COLO668 (cell line): ENCODE data around the gene ABHD16B.

Source experiments
- DNase-seq: peaks from one replicate; lab custom pipeline; 2025; ENCODE audit not compliant: unreplicated experiment; lab: John Stamatoyannopoulos, UW

ABHD16B gene

GRCh38 chr20:63861365-63861934, at the start of gene ABHD16B:
TSS of gene ABHD16B (plus strand) at chr20:63861498. CDS start at chr20:63861541, 43 bp downstream.
- DNase-seq = no peak

- DNase-seq = no peak
These were observed 46.2 kb upstream of the ABHD16B start for GRCh38 chr20:63814891-63815614.

- DNase-seq = no peak
These were observed 45.6 kb upstream of the ABHD16B start for GRCh38 chr20:63815615-63816253.

- DNase-seq = no peak
These were observed 41.9 kb upstream of the ABHD16B start for GRCh38 chr20:63819224-63819921.

GRCh38 chr20:63821811-63822210, 39.5 kb upstream of the ABHD16B start:
- no peak for DNase-seq

- no peak for DNase-seq
These were observed 39.0 kb upstream of the ABHD16B start for GRCh38 chr20:63822276-63822696.

GRCh38 chr20:63823691-63824311, 37.5 kb upstream of the ABHD16B start:
- no peak for DNase-seq

GRCh38 chr20:63825331-63826118, 35.8 kb upstream of the ABHD16B start:
- DNase-seq = no peak

GRCh38 chr20:63826753-63827152, 34.5 kb upstream of the ABHD16B start:
- no peak for DNase-seq

GRCh38 chr20:63828124-63828523, 33.2 kb upstream of the ABHD16B start:
- DNase-seq = no peak

- DNase-seq = no peak
These were observed 32.8 kb upstream of the ABHD16B start for GRCh38 chr20:63828545-63828944.

- DNase-seq = no peak
These were observed 32.3 kb upstream of the ABHD16B start for GRCh38 chr20:63828951-63829350.

- DNase-seq = no peak
These were observed 31.7 kb upstream of the ABHD16B start for GRCh38 chr20:63829603-63829944.

GRCh38 chr20:63829945-63830835, 31.1 kb upstream of the ABHD16B start:
- no peak for DNase-seq

GRCh38 chr20:63830841-63831588, 30.3 kb upstream of the ABHD16B start, which contains the start of gene ZBTB46:
TSS of gene ZBTB46 (minus strand) at chr20:63831264. CDS start at chr20:63790757, 40,507 bp downstream.
- DNase-seq = peak; percentile 78

GRCh38 chr20:63831646-63831992, 29.7 kb upstream of the ABHD16B start:
- DNase-seq = no peak

GRCh38 chr20:63831993-63832686, 29.2 kb upstream of the ABHD16B start:
- peak; percentile 31 for DNase-seq

- no peak for DNase-seq
These were observed 27.4 kb upstream of the ABHD16B start for GRCh38 chr20:63833776-63834490.
